ENCODE results near the gene IQUB. TPM values are rescaled to one million over a fixed set of nuclear protein-coding genes. Genes with fewer than 3 reads are reported as not detected.

IQUB gene
- total and polyA plus RNA-seq, 8 donors = 0.87 to 3.8 (median 2.1) TPM

DNA sequence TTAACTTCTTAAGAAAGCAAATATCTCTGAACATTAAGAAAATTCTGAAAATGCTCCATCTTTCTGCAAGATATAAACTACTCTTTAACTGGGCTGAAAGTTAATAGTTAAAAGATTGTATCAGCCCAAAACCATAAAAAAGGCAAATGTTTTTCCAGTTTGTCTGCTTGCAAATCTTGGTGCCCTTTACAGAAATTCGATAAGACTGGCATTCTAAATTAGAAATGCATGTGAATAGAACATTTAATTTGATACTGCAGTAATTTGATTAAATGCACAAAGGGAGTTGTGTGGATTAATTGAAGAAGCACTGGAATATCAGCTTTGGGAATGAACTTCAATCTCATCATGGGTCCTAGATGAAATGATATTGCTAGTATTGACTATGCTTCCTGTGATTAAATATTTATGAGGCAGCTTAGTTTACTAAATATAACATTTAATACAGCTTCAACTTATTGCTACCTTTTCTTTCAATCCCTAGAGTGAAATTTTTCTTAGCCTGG, 78.4 kb downstream of the IQUB start:
- Histone ChIP-seq H3K27me3 (no peaks in the 10 kb centered on the region), H3K9me3 (peaks cover 0 to 4% of the 10 kb centered on the region in 2 donors), H3K4me3 (no peak overlapping the region), H3K36me3 (no peaks in the 10 kb centered on the region), H3K4me1 (no peaks in the 10 kb centered on the region), H3K27ac (no peak overlapping the region)
- TF ChIP-seq, protein P1, sequence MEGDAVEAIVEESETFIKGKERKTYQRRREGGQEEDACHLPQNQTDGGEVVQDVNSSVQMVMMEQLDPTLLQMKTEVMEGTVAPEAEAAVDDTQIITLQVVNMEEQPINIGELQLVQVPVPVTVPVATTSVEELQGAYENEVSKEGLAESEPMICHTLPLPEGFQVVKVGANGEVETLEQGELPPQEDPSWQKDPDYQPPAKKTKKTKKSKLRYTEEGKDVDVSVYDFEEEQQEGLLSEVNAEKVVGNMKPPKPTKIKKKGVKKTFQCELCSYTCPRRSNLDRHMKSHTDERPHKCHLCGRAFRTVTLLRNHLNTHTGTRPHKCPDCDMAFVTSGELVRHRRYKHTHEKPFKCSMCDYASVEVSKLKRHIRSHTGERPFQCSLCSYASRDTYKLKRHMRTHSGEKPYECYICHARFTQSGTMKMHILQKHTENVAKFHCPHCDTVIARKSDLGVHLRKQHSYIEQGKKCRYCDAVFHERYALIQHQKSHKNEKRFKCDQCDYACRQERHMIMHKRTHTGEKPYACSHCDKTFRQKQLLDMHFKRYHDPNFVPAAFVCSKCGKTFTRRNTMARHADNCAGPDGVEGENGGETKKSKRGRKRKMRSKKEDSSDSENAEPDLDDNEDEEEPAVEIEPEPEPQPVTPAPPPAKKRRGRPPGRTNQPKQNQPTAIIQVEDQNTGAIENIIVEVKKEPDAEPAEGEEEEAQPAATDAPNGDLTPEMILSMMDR (IDR thresholded peaks at IDR 0.05) = no peak
- ATAC-seq = no peak
- intact Hi-C loops (cut with DNase I) = no loop called here
- DNase-seq = no peak

DNA sequence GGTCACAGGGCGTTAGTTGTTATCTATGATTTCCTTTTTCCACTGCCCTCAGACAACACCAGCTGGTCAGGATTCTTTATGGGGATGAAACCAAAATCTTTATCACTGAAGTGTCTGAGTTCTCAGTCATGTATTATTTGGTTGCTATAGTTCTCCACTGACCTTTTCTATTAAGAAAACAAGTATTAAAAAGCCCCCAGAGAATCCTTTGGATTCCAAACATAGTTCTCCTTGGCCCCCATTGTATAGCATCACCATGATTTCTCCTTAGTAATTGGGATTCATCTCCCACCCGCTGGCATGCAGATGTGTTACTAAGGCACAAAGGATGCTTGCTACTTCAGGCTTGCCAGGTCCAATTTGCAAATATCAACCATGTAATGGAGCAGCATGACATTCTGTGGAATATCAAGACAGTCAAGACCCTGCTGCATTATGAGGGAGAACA, 94.3 kb downstream of the IQUB start:
- Histone ChIP-seq H3K27ac (no peak overlapping the region), H3K36me3 (no peaks in the 10 kb centered on the region), H3K27me3 (no peaks in the 10 kb centered on the region), H3K9me3 (peaks cover 0 to 3% of the 10 kb centered on the region in 2 donors), H3K4me3 (no peak overlapping the region), H3K4me1 (no peaks in the 10 kb centered on the region)
- TF ChIP-seq, protein P1 (IDR thresholded peaks at IDR 0.05) = no peak
- intact Hi-C loops (cut with DNase I) = no loop called here
- ATAC-seq (no peak), DNase-seq (no peak)

- H3K9me3 ChIP-seq = peaks cover 0 to 3% of the 10 kb centered on the region in 2 donors
- H3K4me3 ChIP-seq = no peak overlapping the region
- no peaks in the 10 kb centered on the region for H3K4me1 ChIP-seq
- ATAC-seq = no peak
- TF ChIP-seq, protein P1 (IDR thresholded peaks at IDR 0.05) = no peak
- no peak for DNase-seq
- H3K27ac ChIP-seq = no peak overlapping the region
- H3K36me3 ChIP-seq = no peaks in the 10 kb centered on the region
- H3K27me3 ChIP-seq = no peaks in the 10 kb centered on the region
- intact Hi-C loops (cut with DNase I) = no loop called here
Measured at GRCh38 chr7:123439191-123439590, 95.2 kb downstream of the IQUB start.

DNA sequence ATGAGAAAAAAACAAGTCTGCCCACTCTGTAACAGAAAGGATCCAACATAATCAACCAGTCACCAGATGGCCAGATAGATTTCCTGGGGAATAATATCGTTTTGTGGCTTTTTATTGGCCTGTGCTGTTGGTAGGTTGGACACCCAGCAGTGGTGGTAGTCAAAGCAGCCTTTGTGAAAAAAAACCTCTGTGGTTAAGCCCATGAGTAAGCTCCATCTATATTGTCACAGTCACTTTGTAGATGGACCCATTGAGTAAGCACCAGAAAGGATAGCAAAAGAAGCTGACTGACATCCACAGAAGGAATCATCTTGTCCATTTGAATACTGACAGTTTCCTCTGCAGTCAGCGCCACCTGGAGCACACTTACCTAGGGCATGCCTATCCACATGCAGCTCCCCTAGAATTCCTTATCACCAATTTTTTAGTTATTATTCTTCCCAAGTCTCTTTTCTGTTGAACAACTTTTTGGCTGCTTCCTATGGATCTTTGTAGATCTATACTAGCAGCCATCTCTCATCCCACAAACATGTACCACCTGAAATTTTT, 96.9 kb downstream of the IQUB start:
- no peak overlapping the region for H3K4me3 ChIP-seq
- H3K4me1 ChIP-seq = no peaks in the 10 kb centered on the region
- H3K27ac ChIP-seq = no peak overlapping the region
- TF ChIP-seq, protein P1 (IDR thresholded peaks at IDR 0.05) = no peak
- ATAC-seq (no peak), DNase-seq (no peak)
- no peaks in the 10 kb centered on the region for H3K36me3 ChIP-seq
- no peaks in the 10 kb centered on the region for H3K27me3 ChIP-seq
- intact Hi-C loops (cut with DNase I) = no loop called here
- peaks cover 0 to 3% of the 10 kb centered on the region in 2 donors for H3K9me3 ChIP-seq

DNA sequence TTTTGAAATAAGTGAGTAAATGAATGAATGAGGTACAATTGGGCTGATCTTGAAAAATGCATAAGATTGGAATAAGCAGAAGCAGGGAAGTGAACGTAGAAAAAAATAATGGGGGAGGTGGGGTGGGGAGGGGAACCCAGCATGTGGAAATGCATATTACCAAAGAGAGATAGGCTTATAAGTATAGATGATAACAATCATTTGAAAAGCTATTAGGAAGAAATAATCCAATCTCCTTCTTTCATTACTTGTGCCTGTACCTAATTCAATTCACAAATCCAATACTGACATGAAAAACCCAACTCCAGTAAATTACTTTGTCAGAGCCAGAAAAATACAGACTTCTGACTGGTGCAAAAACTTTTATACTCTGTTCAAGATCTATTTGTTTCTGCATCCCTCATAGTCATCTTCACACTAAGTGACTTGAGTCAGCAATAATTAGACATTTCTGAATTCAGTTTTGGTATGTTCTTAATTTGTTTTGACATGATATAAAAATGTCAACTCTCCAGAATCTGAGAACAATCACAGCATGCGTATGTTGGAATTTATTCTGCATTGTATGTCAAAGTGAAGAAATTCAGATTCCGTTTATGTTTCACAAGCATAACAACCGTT, 99.2 kb downstream of the IQUB start:
- Histone ChIP-seq H3K36me3 (no peaks in the 10 kb centered on the region), H3K27me3 (no peaks in the 10 kb centered on the region), H3K27ac (no peak overlapping the region), H3K9me3 (peaks cover 0 to 3% of the 10 kb centered on the region in 2 donors), H3K4me1 (no peaks in the 10 kb centered on the region), H3K4me3 (no peak overlapping the region)
- intact Hi-C loops (cut with DNase I) = no loop called here
- TF ChIP-seq, protein P1 (IDR thresholded peaks at IDR 0.05) = no peak
- no peak for DNase-seq
- ATAC-seq = no peak

All from left lung (tissue), 10 donors.